WERI-Rb-1 (cell line): Measurements from ENCODE around the gene METTL16.
A peak's percentile ranks its signal among the peaks of the same experiment; 100 is the strongest.

ENCODE experiments used
- DNase-seq: peaks from one replicate; pipeline ENCODE4 v3.0.0-alpha.2; 2020
- H3K27ac ChIP-seq: fragments of 250-450 bp; sonication (Bioruptor Pico); 2 replicates; pipeline ENCODE4 v1.5.1; 2020; ENCODE audit warnings: mild to moderate bottlenecking, moderate library complexity
- H3K27me3 ChIP-seq: fragments of 250-450 bp; sonication (Bioruptor Pico); 2 replicates; pipeline ENCODE4 v1.5.1; 2021; ENCODE audit warnings: mild to moderate bottlenecking, low read depth, moderate library complexity; ENCODE audit not compliant: insufficient read depth, severe bottlenecking
- H3K36me3 ChIP-seq: fragments of 250-450 bp; sonication (Bioruptor Pico); 2 replicates; pipeline ENCODE4 v1.5.1; 2020; ENCODE audit warnings: mild to moderate bottlenecking, moderate library complexity
- H3K4me3 ChIP-seq: 2 replicates; pipeline ENCODE4 v1.5.1; 2011; ENCODE audit warnings: low read depth, mild to moderate bottlenecking, control low read depth, low read length
- H3K9me3 ChIP-seq: fragments of 250-450 bp; sonication (Bioruptor Pico); 2 replicates; pipeline ENCODE4 v1.5.1; 2021; ENCODE audit warnings: mild to moderate bottlenecking, moderate library complexity; ENCODE audit not compliant: severe bottlenecking
- CTCF ChIP-seq: IDR thresholded peaks from 2 replicates; pipeline ENCODE4 v1.5.1; 2011; ENCODE audit warnings: low read depth, mild to moderate bottlenecking, control low read depth, inconsistent platforms, low read length

The METTL16 gene

GRCh38 chr17:2406903-2407790, 104.5 kb downstream of the METTL16 start:
- H3K27me3 ChIP-seq, result no peaks in the 10 kb centered on the region
- peak overlapping the region; percentile 31; the same call in 1 of the 2 replicates for H3K27ac ChIP-seq
- H3K9me3 ChIP-seq, result no peaks in the 10 kb centered on the region
- TF ChIP-seq CTCF, result no peak
- DNase-seq, result no peak
- peaks cover 17% of the 10 kb centered on the region for H3K36me3 ChIP-seq
- H3K4me3 ChIP-seq, result no peak overlapping the region

GRCh38 chr17:2406271-2406902, 105.3 kb downstream of the METTL16 start:
- H3K36me3 ChIP-seq, result peaks cover 17% of the 10 kb centered on the region
- DNase-seq, result no peak
- no peaks in the 10 kb centered on the region for H3K27me3 ChIP-seq
- no peaks in the 10 kb centered on the region for H3K9me3 ChIP-seq
- no peak overlapping the region for H3K4me3 ChIP-seq
- no peak overlapping the region for H3K27ac ChIP-seq
- TF ChIP-seq CTCF, result no peak

- DNase-seq, result no peak
- Histone ChIP-seq H3K27me3 (no peaks in the 10 kb centered on the region), H3K36me3 (peaks cover 8% of the 10 kb centered on the region), H3K27ac (no peak overlapping the region), H3K4me3 (no peak overlapping the region), H3K9me3 (no peaks in the 10 kb centered on the region)
- no peak for TF ChIP-seq CTCF
These were observed 106.3 kb downstream of the METTL16 start for GRCh38 chr17:2405247-2405926.

GRCh38 chr17:2403044-2403443, 108.6 kb downstream of the METTL16 start:
- H3K9me3 ChIP-seq, result no peaks in the 10 kb centered on the region
- H3K27me3 ChIP-seq, result no peaks in the 10 kb centered on the region
- peak overlapping the region; percentile 43; the same call in 1 of the 2 replicates for H3K4me3 ChIP-seq
- peak; percentile 8 for DNase-seq
- TF ChIP-seq CTCF, result no peak
- peaks cover 6% of the 10 kb centered on the region for H3K36me3 ChIP-seq
- peak overlapping the region; percentile 70 for H3K27ac ChIP-seq

- peaks cover 6% of the 10 kb centered on the region for H3K36me3 ChIP-seq
- peak overlapping the region; percentile 70 for H3K27ac ChIP-seq
- H3K27me3 ChIP-seq, result no peaks in the 10 kb centered on the region
- H3K9me3 ChIP-seq, result no peaks in the 10 kb centered on the region
- no peak for TF ChIP-seq CTCF
- peak overlapping the region; percentile 43 for H3K4me3 ChIP-seq
- peak; percentile 15 for DNase-seq
These were observed 109.1 kb downstream of the METTL16 start for GRCh38 chr17:2402544-2402943.
